ENCODE measurements around the gene YEATS2. TPM values are rescaled to one million over a fixed set of nuclear protein-coding genes. Genes with fewer than 3 reads are reported as not detected.

YEATS2 gene
- total and polyA plus RNA-seq, 2 of the 4 experiments (the other 2 are of a cell fraction) = 30.1 to 43.0 TPM

DNA sequence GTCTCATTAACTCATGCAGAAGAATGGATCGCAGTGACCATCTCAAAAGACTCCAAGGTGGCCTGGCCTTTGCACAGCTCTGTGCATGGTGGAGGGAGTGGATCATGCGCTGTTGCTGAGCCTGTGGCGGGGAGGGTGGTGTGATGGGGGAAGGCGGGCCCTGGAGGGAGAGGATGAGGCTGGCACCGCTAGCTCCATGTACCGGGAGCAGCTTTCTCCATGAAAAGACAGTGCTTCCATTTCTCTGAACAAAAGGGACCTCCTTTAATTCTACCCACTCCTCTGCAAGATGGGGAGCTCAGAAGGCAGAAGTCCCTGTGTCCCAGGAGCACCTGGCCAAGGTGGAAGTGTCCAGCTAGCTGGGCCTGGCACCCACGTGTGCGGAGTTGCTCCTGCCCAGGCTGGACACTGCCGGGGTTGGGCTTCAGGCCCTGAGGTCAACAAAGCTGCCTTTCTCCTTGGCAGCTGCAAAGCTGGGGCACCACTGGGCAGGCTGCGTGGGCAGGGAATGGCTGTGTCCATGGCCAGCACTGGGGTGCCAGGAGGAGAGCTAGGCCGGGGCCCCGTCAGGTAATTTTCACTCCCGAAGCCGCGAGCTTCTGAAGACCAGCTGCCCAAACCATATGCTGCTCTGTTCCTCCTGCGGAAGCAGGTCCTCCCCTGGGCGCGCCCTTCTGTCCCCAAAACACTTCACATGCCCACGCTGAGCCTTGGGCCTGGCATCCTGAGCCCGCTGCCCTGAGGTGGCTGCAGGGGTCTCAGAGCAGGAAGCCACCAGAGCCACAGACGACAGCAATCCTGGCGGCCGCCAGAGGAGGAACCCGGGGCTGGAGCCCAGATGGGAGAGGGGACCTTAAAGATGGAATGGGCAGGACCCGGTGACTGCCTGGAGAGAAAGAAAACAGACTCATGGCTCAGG is 121.4 kb downstream of the YEATS2 start (continued):
- TF ChIP-seq MAFK (IDR thresholded peaks at IDR 0.05; ENCODE audit: low read depth, low read length) = no peak

DNA sequence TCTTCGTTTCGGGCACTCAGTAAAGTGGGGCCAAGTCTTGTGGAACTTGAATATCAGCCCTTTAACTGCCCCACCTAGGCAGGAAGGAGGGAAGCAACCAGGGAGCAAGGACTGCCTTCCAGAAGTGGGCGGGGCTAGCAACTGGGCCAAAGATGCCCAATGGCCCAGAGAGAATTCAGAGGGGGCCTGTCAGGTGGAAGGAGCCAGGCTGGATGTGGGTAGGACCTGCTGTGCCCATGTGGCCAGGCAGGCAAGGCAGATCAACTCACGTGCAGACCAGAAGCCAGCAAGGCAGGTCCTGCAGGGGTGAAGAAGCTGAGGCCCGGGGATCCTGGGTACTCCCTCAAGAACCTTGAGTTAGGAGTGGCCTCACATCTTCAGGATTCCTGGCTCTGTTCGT is 122.2 kb downstream of the YEATS2 start:
- peak overlapping the region; percentile 73 for H2AK9ac ChIP-seq (replicated peaks; ENCODE audit: low read depth, low read length, poor library complexity)
- ChIA-PET CTCF (no interaction called here), POLR2A (ENCODE audit: unreplicated experiment) (no interaction called here)
- WGBS, 2 experiments (ENCODE audit: extremely low coverage in 2 of 2, insufficient read length in 1 of 2) = 80% methylated on average over 1 of the region's 6 CpGs; no CpG with 5 or more reads in 1 of the 2 experiments
- in situ Hi-C loops (cut with MboI; ENCODE audit: low sequenced_read_pairs) (no loop called here), intact Hi-C loops (cut with micrococcal nuclease) (no loop called here), dilution Hi-C loops (cut with HindIII; ENCODE audit: low sequenced_read_pairs, unreplicated experiment) (no loop called here)
- H3K27me3 ChIP-seq (ENCODE audit: control insufficient read depth, insufficient read depth, low read length) = no peaks in the 10 kb centered on the region
- H3K36me3 ChIP-seq (ENCODE audit: control insufficient read depth, insufficient read depth, low read length) = peaks cover 8% of the 10 kb centered on the region; the same call in 1 of the 2 replicates
- H4K91ac ChIP-seq (ENCODE audit: insufficient read depth, low read depth, low read length) = no peak overlapping the region
- no peak overlapping the region for H3K27ac ChIP-seq (ENCODE audit: insufficient read depth, low read length)
- H4K5ac ChIP-seq (ENCODE audit: low read depth, low read length) = no peak overlapping the region
- H3K23ac ChIP-seq (ENCODE audit: low read depth, low read length) = no peak overlapping the region
- H2BK5ac ChIP-seq (ENCODE audit: low read depth, low read length, poor library complexity, severe bottlenecking) = no peak overlapping the region
- no peak overlapping the region for H3K9ac ChIP-seq (ENCODE audit: low read depth, low read length)
- no peak overlapping the region for H3K56ac ChIP-seq (ENCODE audit: extremely low read depth, insufficient read depth, low read length)
- H4K8ac ChIP-seq (ENCODE audit: low read depth in 2 of 2, low read length in 2 of 2) = no peak overlapping the region
- ATAC-seq (ENCODE audit: low read depth) = no peak
- no peak overlapping the region for H3K4me2 ChIP-seq (ENCODE audit: low read depth, low read length)
- no peak overlapping the region for H3K4me3 ChIP-seq (ENCODE audit: insufficient read depth, low read depth, low read length)
- no peak overlapping the region for H2AFZ ChIP-seq (replicated peaks; ENCODE audit: low read length, poor library complexity)
- no peak overlapping the region for H2AK5ac ChIP-seq (ENCODE audit: low read depth, low read length)
- H4K20me1 ChIP-seq (ENCODE audit: insufficient read depth, low read length) = peaks cover 5% of the 10 kb centered on the region
- peaks cover 2% of the 10 kb centered on the region for H3K4me1 ChIP-seq (ENCODE audit: control insufficient read depth, insufficient read depth, low read length)
- H3K79me1 ChIP-seq (ENCODE audit: low read depth in 1 of 2, low read length in 2 of 2) = peaks cover 3 to 4% of the 10 kb centered on the region in 2 experiments; a peak in 2 of 4 replicates
- H2BK15ac ChIP-seq (ENCODE audit: low read depth, low read length) = no peak overlapping the region
- H3K14ac ChIP-seq (replicated peaks; ENCODE audit: low read depth, low read length) = no peak overlapping the region
- H3K18ac ChIP-seq (ENCODE audit: low read depth, low read length) = no peak overlapping the region
- no peak for DNase-seq
- no peaks in the 10 kb centered on the region for H3K9me3 ChIP-seq (ENCODE audit: control insufficient read depth, insufficient read depth, low read length)
- H3K4ac ChIP-seq (ENCODE audit: low read depth, low read length) = no peak overlapping the region
- BruUV-seq (replicated peaks) = no TSS peak
- H2BK20ac ChIP-seq (ENCODE audit: low read depth, low read length) = no peak overlapping the region
- H3K9me1 ChIP-seq (ENCODE audit: insufficient read depth, low read length) = peaks cover 5% of the 10 kb centered on the region; the same call in 1 of the 2 replicates
- H2BK120ac ChIP-seq (ENCODE audit: low read depth, low read length) = no peak overlapping the region
- TF ChIP-seq CHD1 (IDR thresholded peaks at IDR 0.05; ENCODE audit: low read depth, low read length) (no peak), FOS (IDR thresholded peaks at IDR 0.05; ENCODE audit: low read depth, low read length) (no peak), MAZ (IDR thresholded peaks at IDR 0.05; ENCODE audit: borderline replicate concordance, low read depth, low read length) (no peak), BHLHE40 (IDR thresholded peaks at IDR 0.05; ENCODE audit: low read depth, low read length) (no peak), RCOR1 (IDR thresholded peaks at IDR 0.05; ENCODE audit: insufficient replicate concordance, low read length) (no peak), CEBPB (IDR thresholded peaks at IDR 0.05; ENCODE audit: low read depth, low read length) (no peak), MAFK (IDR thresholded peaks at IDR 0.05; ENCODE audit: low read depth, low read length) (no peak), MXI1 (IDR thresholded peaks at IDR 0.05; ENCODE audit: borderline replicate concordance, low read depth, low read length) (no peak), NFE2L2 (IDR thresholded peaks at IDR 0.05; ENCODE audit: low read depth, low read length) (no peak), RAD21 (IDR thresholded peaks at IDR 0.05; ENCODE audit: low read length) (no peak), SMC3 (IDR thresholded peaks at IDR 0.05; ENCODE audit: low read depth, low read length) (no peak), RFX5 (IDR thresholded peaks at IDR 0.05; ENCODE audit: low read depth, low read length) (no peak), POLR2A (IDR thresholded peaks at IDR 0.05; ENCODE audit: low read depth, low read length) (no peak)
- TF ChIP-seq, protein P1, sequence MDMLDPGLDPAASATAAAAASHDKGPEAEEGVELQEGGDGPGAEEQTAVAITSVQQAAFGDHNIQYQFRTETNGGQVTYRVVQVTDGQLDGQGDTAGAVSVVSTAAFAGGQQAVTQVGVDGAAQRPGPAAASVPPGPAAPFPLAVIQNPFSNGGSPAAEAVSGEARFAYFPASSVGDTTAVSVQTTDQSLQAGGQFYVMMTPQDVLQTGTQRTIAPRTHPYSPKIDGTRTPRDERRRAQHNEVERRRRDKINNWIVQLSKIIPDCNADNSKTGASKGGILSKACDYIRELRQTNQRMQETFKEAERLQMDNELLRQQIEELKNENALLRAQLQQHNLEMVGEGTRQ (IDR thresholded peaks at IDR 0.05; ENCODE audit: low read depth, low read length) = no peak
- TF ChIP-seq, protein P2, sequence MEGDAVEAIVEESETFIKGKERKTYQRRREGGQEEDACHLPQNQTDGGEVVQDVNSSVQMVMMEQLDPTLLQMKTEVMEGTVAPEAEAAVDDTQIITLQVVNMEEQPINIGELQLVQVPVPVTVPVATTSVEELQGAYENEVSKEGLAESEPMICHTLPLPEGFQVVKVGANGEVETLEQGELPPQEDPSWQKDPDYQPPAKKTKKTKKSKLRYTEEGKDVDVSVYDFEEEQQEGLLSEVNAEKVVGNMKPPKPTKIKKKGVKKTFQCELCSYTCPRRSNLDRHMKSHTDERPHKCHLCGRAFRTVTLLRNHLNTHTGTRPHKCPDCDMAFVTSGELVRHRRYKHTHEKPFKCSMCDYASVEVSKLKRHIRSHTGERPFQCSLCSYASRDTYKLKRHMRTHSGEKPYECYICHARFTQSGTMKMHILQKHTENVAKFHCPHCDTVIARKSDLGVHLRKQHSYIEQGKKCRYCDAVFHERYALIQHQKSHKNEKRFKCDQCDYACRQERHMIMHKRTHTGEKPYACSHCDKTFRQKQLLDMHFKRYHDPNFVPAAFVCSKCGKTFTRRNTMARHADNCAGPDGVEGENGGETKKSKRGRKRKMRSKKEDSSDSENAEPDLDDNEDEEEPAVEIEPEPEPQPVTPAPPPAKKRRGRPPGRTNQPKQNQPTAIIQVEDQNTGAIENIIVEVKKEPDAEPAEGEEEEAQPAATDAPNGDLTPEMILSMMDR (conservative IDR thresholded peaks at IDR 0.05; ENCODE audit: low read depth, low read length) = no peak

All from IMR-90 (cell line).